BJ (cell line): Measurements from ENCODE around the gene SCFD2. TPM values are rescaled to one million over a fixed set of nuclear protein-coding genes. Genes with fewer than 3 reads are reported as not detected.

ENCODE experiments used
- CTCF ChIA-PET: fragments of 350-600 bp; formaldehyde crosslinking; extraction: SDS; loops from one replicate; lab custom pipeline; 2021; ENCODE audit warnings: antibody characterized with exemption, inconsistent platforms; lab: Yijun Ruan, JAX
- POLR2A ChIA-PET: fragments of 300-600 bp; sonication (Branson Sonifier 250); formaldehyde crosslinking; extraction: SDS; loops from one replicate; lab custom pipeline; 2021; ENCODE audit warnings: antibody characterized with exemption; lab: Charles Lee
- DNase-seq: peaks from one replicate; pipeline ENCODE4 v3.0.0-alpha.2; 2011; ENCODE audit warnings: low read depth
- H3K27me3 ChIP-seq: 2 replicates; pipeline ENCODE4 v1.6.0; 2011; ENCODE audit warnings: low read length; ENCODE audit not compliant: control insufficient read depth, insufficient read depth
- H3K36me3 ChIP-seq: 2 replicates; pipeline ENCODE4 v1.5.1; 2011; ENCODE audit warnings: low read length; ENCODE audit not compliant: control insufficient read depth, insufficient read depth
- H3K4me3 ChIP-seq: 2 replicates; pipeline ENCODE4 v1.5.1; 2011; ENCODE audit warnings: low read depth, mild to moderate bottlenecking, control low read depth, low read length
- polyA plus RNA-seq: library from polyadenylated mRNA; depleted of rRNA; stranded (reverse); fragments of >200 nt; gene quantifications from 2 replicates; pipeline ENCODE4 v1.2.3, GENCODE V29; 2011
- TF ChIP-seq, protein P1 (sequence below): IDR thresholded peaks from 2 replicates; pipeline ENCODE4 v1.5.1; 2011; ENCODE audit warnings: low read depth, mild to moderate bottlenecking, control low read depth, inconsistent platforms, low read length, moderate library complexity; ENCODE audit not compliant: insufficient read depth

The SCFD2 gene
- polyA plus RNA-seq, 1 experiment, result 17.4 TPM

DNA sequence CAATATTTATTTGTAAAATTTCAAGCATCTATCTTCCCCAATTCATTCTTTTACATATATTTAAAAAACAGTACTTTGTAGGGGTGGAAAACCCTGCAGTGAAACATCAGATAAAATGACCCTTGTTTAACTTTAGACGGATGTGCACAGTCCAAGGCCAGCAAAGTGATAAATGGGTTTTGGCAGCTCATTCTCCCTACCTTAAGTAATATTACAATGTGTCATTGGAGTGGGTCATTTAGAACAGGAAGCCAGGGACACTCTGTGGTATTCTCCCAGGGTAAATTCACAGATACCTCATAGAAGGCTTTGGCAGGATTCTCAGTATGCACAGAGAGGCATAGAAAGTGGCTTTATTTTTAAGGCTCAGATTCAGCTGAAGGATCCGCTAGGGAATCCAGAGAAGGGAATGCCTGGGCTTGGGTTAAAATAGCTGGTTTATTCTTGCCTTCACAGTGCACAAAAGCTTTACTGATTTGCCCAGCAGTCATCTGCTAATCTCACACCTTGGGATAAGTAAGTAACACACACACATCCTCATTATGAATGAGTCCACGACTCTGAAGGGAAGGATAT, 297.0 kb downstream of the SCFD2 start:
- no peak for DNase-seq

DNA sequence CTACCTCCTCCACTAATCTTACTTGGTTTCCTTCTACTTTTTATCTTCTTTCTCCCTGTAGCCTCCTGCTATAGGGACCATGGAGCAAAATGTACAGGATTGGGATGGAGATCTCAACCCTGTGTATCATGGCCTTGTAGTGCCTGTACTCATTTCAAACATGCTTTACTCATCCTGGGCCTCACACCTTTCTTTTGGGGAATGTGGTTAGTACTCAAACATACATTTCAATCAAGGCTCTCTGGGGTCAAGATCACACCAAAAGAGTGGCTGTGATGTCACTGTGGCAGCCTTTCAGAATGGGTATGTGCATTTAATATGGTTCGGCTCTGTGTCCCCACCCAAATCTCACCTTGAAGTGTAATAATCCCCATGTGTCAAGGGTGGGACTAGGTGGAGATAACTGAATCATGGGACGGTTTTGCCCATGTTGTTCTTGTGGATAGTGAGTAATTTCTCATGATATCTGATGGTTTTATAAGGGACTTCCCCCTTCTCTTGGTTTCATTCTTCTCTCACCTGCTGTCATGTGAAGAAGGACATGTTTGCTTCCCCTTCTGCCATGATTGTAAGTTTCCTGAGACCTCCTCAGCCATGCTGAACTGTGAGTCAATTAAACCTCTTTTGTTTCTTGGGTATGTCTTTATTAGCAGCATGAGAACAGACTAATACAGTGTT, 298.6 kb downstream of the SCFD2 start:
- Histone ChIP-seq H3K36me3 (no peaks in the 10 kb centered on the region), H3K4me3 (no peak overlapping the region), H3K27me3 (no peaks in the 10 kb centered on the region)
- DNase-seq, result no peak
- ChIA-PET POLR2A (no interaction called here), CTCF (no interaction called here)
- TF ChIP-seq, protein P1, sequence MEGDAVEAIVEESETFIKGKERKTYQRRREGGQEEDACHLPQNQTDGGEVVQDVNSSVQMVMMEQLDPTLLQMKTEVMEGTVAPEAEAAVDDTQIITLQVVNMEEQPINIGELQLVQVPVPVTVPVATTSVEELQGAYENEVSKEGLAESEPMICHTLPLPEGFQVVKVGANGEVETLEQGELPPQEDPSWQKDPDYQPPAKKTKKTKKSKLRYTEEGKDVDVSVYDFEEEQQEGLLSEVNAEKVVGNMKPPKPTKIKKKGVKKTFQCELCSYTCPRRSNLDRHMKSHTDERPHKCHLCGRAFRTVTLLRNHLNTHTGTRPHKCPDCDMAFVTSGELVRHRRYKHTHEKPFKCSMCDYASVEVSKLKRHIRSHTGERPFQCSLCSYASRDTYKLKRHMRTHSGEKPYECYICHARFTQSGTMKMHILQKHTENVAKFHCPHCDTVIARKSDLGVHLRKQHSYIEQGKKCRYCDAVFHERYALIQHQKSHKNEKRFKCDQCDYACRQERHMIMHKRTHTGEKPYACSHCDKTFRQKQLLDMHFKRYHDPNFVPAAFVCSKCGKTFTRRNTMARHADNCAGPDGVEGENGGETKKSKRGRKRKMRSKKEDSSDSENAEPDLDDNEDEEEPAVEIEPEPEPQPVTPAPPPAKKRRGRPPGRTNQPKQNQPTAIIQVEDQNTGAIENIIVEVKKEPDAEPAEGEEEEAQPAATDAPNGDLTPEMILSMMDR, result no peak

More for the DNA sequence above, 297.0 kb downstream of the SCFD2 start:
- POLR2A ChIA-PET, result no interaction called here
- TF ChIP-seq, protein P1, result no peak
- CTCF ChIA-PET, result no interaction called here
- no peaks in the 10 kb centered on the region for H3K27me3 ChIP-seq
- H3K4me3 ChIP-seq, result no peak overlapping the region
- H3K36me3 ChIP-seq, result no peaks in the 10 kb centered on the region

DNA sequence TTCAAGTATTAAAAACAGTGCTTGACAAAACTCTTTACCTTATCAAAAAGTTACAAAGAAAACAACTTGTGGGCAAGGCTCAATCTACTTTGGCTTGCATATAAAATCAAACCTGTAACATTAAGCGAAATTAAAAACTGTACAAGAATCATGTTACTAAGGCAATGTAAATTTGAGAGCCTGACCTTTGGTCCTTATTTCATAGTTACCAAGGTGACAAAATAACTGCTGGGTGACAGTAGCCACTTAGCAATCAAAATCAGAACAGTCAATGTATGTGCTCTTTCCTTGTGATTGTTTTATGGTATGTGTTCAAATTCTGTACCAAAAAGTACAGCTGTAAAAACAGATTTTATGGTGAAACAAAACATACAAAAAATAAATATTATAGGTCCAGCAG, 299.7 kb downstream of the SCFD2 start:
- DNase-seq, result no peak
- TF ChIP-seq, protein P1, result no peak
- H3K4me3 ChIP-seq, result no peak overlapping the region
- CTCF ChIA-PET, result no interaction called here
- POLR2A ChIA-PET, result no interaction called here
- H3K27me3 ChIP-seq, result no peaks in the 10 kb centered on the region
- no peaks in the 10 kb centered on the region for H3K36me3 ChIP-seq

DNA sequence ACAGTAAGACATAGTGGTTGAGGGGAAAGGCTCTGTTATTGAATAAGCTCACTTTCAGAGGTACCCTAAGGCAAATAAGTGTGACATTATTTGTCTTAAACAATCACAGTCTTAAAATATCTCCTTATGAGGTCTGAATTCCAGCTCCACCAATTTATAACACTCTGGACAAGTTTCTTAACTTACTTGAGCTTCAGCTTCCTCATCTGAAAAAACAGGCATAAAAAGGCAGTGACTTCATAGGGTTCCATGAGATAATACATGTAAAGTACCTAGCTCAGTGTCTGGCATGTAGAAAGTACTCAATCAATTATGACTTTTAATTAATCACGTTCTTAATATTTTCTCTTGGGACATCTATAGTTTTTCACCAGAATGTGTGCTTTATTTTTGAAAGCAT, 301.3 kb downstream of the SCFD2 start:
- ChIA-PET CTCF (interaction anchor here (1.6 to 1.7 kb wide), 2 partner anchors 10 to 52 kb away, joined by 3 to 6 read pairs; no protein-coding TSS in a partner anchor), POLR2A (no interaction called here)
- TF ChIP-seq, protein P1, result no peak
- Histone ChIP-seq H3K27me3 (no peaks in the 10 kb centered on the region), H3K4me3 (no peak overlapping the region), H3K36me3 (no peaks in the 10 kb centered on the region)
- DNase-seq, result no peak

DNA sequence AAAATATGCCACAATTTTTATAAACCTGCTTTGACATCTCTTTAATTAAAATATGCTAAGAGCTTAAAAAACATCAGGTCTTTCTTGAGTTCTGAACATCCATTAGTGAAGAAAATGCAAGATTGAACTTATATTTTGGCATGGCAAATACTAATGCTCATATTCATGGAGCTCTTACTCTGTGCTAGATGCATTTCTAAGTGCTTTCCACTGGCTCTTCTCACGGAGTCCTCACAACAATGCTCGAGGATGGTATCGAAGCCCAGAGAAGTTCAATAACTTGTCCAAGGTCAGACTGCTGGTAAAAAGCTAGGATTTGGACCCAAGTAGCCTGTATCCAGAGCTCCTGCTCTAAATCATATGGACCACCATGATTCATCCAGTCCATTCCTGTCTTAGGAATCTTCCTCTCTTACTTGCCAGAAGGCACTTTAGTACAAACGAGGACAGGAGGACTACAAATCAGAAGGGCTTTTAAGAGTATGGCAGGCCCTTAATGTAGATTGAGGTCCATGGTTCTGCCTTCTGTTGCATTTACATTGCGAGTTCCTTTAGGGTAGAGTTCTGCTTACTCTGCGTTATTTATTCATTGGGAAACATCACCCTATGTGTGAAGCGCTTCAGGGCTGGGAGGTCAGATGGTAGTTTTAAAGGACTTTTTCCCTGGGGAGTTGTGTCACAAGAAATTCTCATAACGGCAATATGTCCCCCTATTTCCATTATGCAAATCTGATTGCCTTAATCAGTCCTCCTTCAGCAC, 304.6 kb downstream of the SCFD2 start:
- no peak for DNase-seq
- TF ChIP-seq, protein P1, result no peak
- no peaks in the 10 kb centered on the region for H3K36me3 ChIP-seq
- ChIA-PET POLR2A (no interaction called here), CTCF (no interaction called here)
- no peaks in the 10 kb centered on the region for H3K27me3 ChIP-seq
- no peak overlapping the region for H3K4me3 ChIP-seq
